Measurements from ENCODE around the gene DEXI. TPM values are rescaled to one million over a fixed set of nuclear protein-coding genes. Genes with fewer than 3 reads are reported as not detected.
"Not testable (repeated sequence)": the region's sequence is repeated elsewhere in the genome, so short reads cannot be mapped to it uniquely, and the experiment has no call there.

DEXI gene
- total RNA-seq, 4 donors from 2014 or later = 66.5 to 89.2 (median 74.6) TPM

DNA sequence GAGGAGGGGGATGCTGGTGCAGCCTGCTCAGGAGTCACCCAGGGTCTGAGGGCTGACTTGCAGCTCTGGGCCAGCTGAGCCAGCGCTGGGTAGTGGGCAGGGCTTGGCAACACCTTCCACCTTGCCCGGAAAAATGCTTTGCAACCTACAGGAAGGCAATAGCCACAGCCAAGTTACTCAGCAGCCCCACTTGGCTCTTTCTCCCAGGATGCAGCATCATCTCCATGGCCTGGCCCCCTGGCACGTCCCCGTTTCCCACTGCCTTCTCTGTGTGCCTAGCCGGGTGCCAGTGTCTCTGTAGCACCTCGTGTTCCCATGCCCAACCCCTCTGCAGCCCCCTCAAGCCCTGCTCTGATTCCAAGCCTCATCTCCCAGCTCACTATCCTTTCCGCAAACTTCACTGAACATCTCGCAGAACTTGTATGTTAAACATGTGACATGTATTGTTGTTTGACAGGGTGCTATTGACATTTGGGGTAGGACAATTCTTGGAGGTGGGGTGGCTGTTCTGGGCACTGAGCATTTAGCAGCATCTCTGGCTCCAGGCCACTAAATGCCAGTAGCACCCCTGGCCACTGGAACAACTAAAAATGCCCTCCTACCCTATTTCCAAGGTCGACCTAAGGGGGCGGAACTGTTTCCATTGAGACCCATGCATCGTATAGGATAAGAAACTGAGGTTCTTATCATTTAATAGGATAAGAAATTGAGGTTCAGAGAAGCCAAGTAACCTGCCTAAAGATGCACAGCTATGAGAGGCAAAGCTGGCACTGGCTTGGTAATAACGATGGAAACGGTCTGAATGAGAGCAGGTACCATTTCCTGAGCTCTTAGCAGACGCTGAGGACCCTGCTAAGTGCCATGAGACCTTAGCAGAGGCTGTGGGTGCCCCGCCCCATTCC, 12.2 kb downstream of the DEXI start:
- Histone ChIP-seq H3K4me1 (peaks cover 0 to 14% of the 10 kb centered on the region in 2 donors), H3K27ac (no peak overlapping the region), H3K27me3 (no peaks in the 10 kb centered on the region), H3K9me3 (no peaks in the 10 kb centered on the region), H3K36me3 (peaks cover 12 to 20% of the 10 kb centered on the region in 2 donors), H3K4me3 (replicated peaks in 1 of 3) (no peak overlapping the region)
- intact Hi-C loops (cut with DNase I) = no loop called here
- TF ChIP-seq POLR2A (IDR thresholded peaks at IDR 0.05) = no peak
- TF ChIP-seq, protein P1, sequence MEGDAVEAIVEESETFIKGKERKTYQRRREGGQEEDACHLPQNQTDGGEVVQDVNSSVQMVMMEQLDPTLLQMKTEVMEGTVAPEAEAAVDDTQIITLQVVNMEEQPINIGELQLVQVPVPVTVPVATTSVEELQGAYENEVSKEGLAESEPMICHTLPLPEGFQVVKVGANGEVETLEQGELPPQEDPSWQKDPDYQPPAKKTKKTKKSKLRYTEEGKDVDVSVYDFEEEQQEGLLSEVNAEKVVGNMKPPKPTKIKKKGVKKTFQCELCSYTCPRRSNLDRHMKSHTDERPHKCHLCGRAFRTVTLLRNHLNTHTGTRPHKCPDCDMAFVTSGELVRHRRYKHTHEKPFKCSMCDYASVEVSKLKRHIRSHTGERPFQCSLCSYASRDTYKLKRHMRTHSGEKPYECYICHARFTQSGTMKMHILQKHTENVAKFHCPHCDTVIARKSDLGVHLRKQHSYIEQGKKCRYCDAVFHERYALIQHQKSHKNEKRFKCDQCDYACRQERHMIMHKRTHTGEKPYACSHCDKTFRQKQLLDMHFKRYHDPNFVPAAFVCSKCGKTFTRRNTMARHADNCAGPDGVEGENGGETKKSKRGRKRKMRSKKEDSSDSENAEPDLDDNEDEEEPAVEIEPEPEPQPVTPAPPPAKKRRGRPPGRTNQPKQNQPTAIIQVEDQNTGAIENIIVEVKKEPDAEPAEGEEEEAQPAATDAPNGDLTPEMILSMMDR (IDR thresholded peaks at IDR 0.05) = no peak
- no peak for DNase-seq
- WGBS, 2 donors = 76 to 85% methylated on average over 13 to 15 of the region's 15 CpGs

DNA sequence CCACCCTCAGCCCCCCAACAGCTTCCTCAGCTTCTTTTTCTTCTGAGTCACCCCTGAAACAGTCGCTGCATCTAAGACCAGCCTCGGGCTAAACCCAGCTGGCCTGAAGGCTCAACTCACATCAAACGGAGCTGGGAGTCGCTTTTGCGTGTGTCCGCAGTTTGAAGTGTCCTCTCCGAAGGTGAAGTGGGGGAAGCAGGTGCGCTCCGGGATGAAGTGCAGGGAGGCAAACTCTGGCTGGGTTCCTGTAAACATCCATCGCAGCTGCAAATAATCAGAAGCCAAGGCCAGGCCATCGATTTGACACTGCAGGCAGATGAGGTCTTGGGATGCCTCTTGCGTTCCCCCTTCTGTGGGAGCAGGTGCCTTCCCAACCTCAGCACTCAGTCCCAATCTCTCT, 13.2 kb downstream of the DEXI start:
- DNase-seq = peak; percentile 52 to 64
- intact Hi-C loops (cut with DNase I) = not testable (repeated sequence)

GRCh38 chr16:10927497-10928112, 14.7 kb downstream of the DEXI start:
- 96 to 98% methylated on average over 11 of the region's 11 CpGs for WGBS, 2 donors
- peaks cover 4 to 25% of the 10 kb centered on the region in 2 donors for H3K4me1 ChIP-seq
- H3K27ac ChIP-seq = no peak overlapping the region
- peaks cover 12 to 16% of the 10 kb centered on the region in 2 donors for H3K36me3 ChIP-seq
- no peak overlapping the region for H3K4me3 ChIP-seq (replicated peaks in 1 of 3)
- no peaks in the 10 kb centered on the region for H3K9me3 ChIP-seq
- TF ChIP-seq POLR2A (IDR thresholded peaks at IDR 0.05) = no peak
- TF ChIP-seq, protein P1 (IDR thresholded peaks at IDR 0.05) = no peak
- no peaks in the 10 kb centered on the region for H3K27me3 ChIP-seq
- intact Hi-C loops (cut with DNase I) = no loop called here
- DNase-seq = no peak

More for the DNA sequence above, 13.2 kb downstream of the DEXI start:
- Histone ChIP-seq H3K36me3 (peaks cover 12 to 20% of the 10 kb centered on the region in 2 donors), H3K4me1 (peaks cover 0 to 11% of the 10 kb centered on the region in 2 donors)
- H3K4me3 ChIP-seq (replicated peaks in 1 of 3); H3K9me3 ChIP-seq; H3K27ac ChIP-seq; H3K27me3 ChIP-seq: not testable (repeated sequence)
- 51 to 54% methylated on average over 9 to 12 of the region's 12 CpGs for WGBS, 2 donors

- Histone ChIP-seq H3K4me1 (peaks cover 11 to 32% of the 10 kb centered on the region in 2 donors), H3K27ac (no peak overlapping the region), H3K9me3 (no peaks in the 10 kb centered on the region), H3K4me3 (replicated peaks in 1 of 3) (no peak overlapping the region), H3K36me3 (peaks cover 12 to 16% of the 10 kb centered on the region in 2 donors), H3K27me3 (no peaks in the 10 kb centered on the region)
- no peak for TF ChIP-seq POLR2A (IDR thresholded peaks at IDR 0.05)
- TF ChIP-seq, protein P1 (IDR thresholded peaks at IDR 0.05) = no peak
- DNase-seq = no peak
- intact Hi-C loops (cut with DNase I) = no loop called here
- WGBS, 2 donors = 94% methylated on average over 5 of the region's 5 CpGs
Observed at GRCh38 chr16:10926867-10927266, 15.4 kb downstream of the DEXI start.

GRCh38 chr16:10926094-10926493, 16.2 kb downstream of the DEXI start:
- Histone ChIP-seq H3K36me3 (peaks cover 12 to 16% of the 10 kb centered on the region in 2 donors), H3K4me1 (peaks cover 16 to 38% of the 10 kb centered on the region in 2 donors), H3K27ac (no peak overlapping the region), H3K4me3 (replicated peaks in 1 of 3) (no peak overlapping the region), H3K9me3 (no peaks in the 10 kb centered on the region), H3K27me3 (no peaks in the 10 kb centered on the region)
- no peak for DNase-seq
- no peak for TF ChIP-seq POLR2A (IDR thresholded peaks at IDR 0.05)
- TF ChIP-seq, protein P1 (IDR thresholded peaks at IDR 0.05) = no peak
- intact Hi-C loops (cut with DNase I) = no loop called here
- 67 to 72% methylated on average over 3 to 4 of the region's 4 CpGs for WGBS, 2 donors

GRCh38 chr16:10925285-10925684, 17.0 kb downstream of the DEXI start:
- DNase-seq; intact Hi-C loops (cut with DNase I); H3K27me3 ChIP-seq; H3K9me3 ChIP-seq; H3K4me3 ChIP-seq (replicated peaks in 1 of 3); H3K27ac ChIP-seq: not testable (repeated sequence)
- peaks cover 16 to 44% of the 10 kb centered on the region in 2 donors for H3K4me1 ChIP-seq
- 98 to 100% methylated on average over 3 of the region's 3 CpGs for WGBS, 2 donors
- H3K36me3 ChIP-seq = peaks cover 12 to 16% of the 10 kb centered on the region in 2 donors

Data from thyroid gland (tissue), 4 donors.